IMR-90 (cell line): Measurements from ENCODE around the gene ZSWIM8. TPM values are rescaled to one million over a fixed set of nuclear protein-coding genes. Genes with fewer than 3 reads are reported as not detected.

ENCODE experiments used
- ATAC-seq: fragments of 200-7000 bp; cut with Tn5 transposase; 2 replicates; pipeline ENCODE4 v1.9.1; 2020; ENCODE audit warnings: low read depth, mild to moderate bottlenecking, moderate library complexity
- BruUV-seq: library from RNA; stranded (reverse); fragments of 400-500 nt; replicated peaks from 2 replicates; lab custom pipeline; 2021; lab: Mats Ljungman, UMichigan
- CTCF ChIA-PET: fragments of 300-600 bp; formaldehyde crosslinking; extraction: SDS; loops from one replicate; lab custom pipeline; 2021; ENCODE audit warnings: antibody characterized with exemption; lab: Yijun Ruan, JAX
- POLR2A ChIA-PET: fragments of 300-600 bp; sonication (Branson Sonifier 250); formaldehyde crosslinking; loops from one replicate; lab custom pipeline; 2022; ENCODE audit warnings: antibody characterized with exemption; ENCODE audit not compliant: unreplicated experiment; lab: Charles Lee
- DNase-seq: peaks from one replicate; pipeline ENCODE4 v3.0.0; 2013
- H2AFZ ChIP-seq: replicated peaks from 2 replicates; pipeline ENCODE3; 2013; ENCODE audit warnings: low read length, mild to moderate bottlenecking; ENCODE audit not compliant: poor library complexity
- H2AK5ac ChIP-seq: 2 replicates; pipeline ENCODE4 v1.6.1; 2013; ENCODE audit warnings: low read depth, low read length, inconsistent platforms
- H2AK9ac ChIP-seq: replicated peaks from 2 replicates; pipeline ENCODE3; 2013; ENCODE audit warnings: mild to moderate bottlenecking, low read depth, low read length, moderate library complexity; ENCODE audit not compliant: poor library complexity
- H2BK120ac ChIP-seq: 2 replicates; pipeline ENCODE4 v1.6.1; 2013; ENCODE audit warnings: low read depth, low read length, inconsistent platforms
- H2BK15ac ChIP-seq: 3 replicates; pipeline ENCODE4 v1.6.1; 2013; ENCODE audit warnings: low read depth, low read length, inconsistent platforms
- H2BK20ac ChIP-seq: 2 replicates; pipeline ENCODE4 v1.6.1; 2013; ENCODE audit warnings: low read depth, mild to moderate bottlenecking, inconsistent platforms, low read length, moderate library complexity
- H2BK5ac ChIP-seq: 2 replicates; pipeline ENCODE4 v1.6.1; 2013; ENCODE audit warnings: mild to moderate bottlenecking, low read depth, low read length, inconsistent platforms; ENCODE audit not compliant: poor library complexity, severe bottlenecking
- H3K14ac ChIP-seq: replicated peaks from 2 replicates; pipeline ENCODE4 v1.6.1; 2013; ENCODE audit warnings: low read depth, low read length, inconsistent platforms
- H3K18ac ChIP-seq: 2 replicates; pipeline ENCODE4 v1.6.1; 2013; ENCODE audit warnings: low read depth, low read length, control low read depth
- H3K23ac ChIP-seq: 2 replicates; pipeline ENCODE4 v1.6.1; 2013; ENCODE audit warnings: low read depth, low read length, inconsistent platforms
- H3K27ac ChIP-seq: 2 replicates; pipeline ENCODE4 v1.5.1; 2013; ENCODE audit warnings: mild to moderate bottlenecking, control low read depth, low read length; ENCODE audit not compliant: insufficient read depth
- H3K27me3 ChIP-seq: 2 replicates; pipeline ENCODE4 v1.6.1; 2013; ENCODE audit warnings: low read length; ENCODE audit not compliant: control insufficient read depth, insufficient read depth
- H3K36me3 ChIP-seq: 2 replicates; pipeline ENCODE4 v1.6.1; 2013; ENCODE audit warnings: low read length, mixed read lengths; ENCODE audit not compliant: control insufficient read depth, insufficient read depth
- H3K4ac ChIP-seq: 2 replicates; pipeline ENCODE4 v1.6.1; 2013; ENCODE audit warnings: low read depth, low read length, inconsistent platforms
- H3K4me1 ChIP-seq: 2 replicates; pipeline ENCODE4 v1.6.1; 2013; ENCODE audit warnings: low read length, mixed read lengths; ENCODE audit not compliant: control insufficient read depth, insufficient read depth
- H3K4me2 ChIP-seq: 2 replicates; pipeline ENCODE4 v1.6.1; 2013; ENCODE audit warnings: low read depth, mild to moderate bottlenecking, control low read depth, low read length, moderate library complexity
- H3K4me3 ChIP-seq: 2 replicates; pipeline ENCODE4 v1.5.1; 2013; ENCODE audit warnings: low read depth, mild to moderate bottlenecking, control low read depth, low read length, moderate library complexity; ENCODE audit not compliant: insufficient read depth
- H3K56ac ChIP-seq: 2 replicates; pipeline ENCODE4 v1.6.1; 2013; ENCODE audit warnings: low read length, inconsistent platforms; ENCODE audit not compliant: insufficient read depth; ENCODE audit errors: extremely low read depth
- H3K79me1 ChIP-seq, 2 experiments: 2 replicates each; pipeline ENCODE4 v1.6.1; 2013; ENCODE audit warnings: low read length in 2 of 2, inconsistent platforms in 1 of 2, low read depth in 1 of 2
- H3K9ac ChIP-seq: 2 replicates; pipeline ENCODE4 v1.6.1; 2013; ENCODE audit warnings: low read depth, low read length, control low read depth
- H3K9me1 ChIP-seq: 2 replicates; pipeline ENCODE4 v1.6.1; 2013; ENCODE audit warnings: low read length, inconsistent platforms; ENCODE audit not compliant: insufficient read depth
- H3K9me3 ChIP-seq: 2 replicates; pipeline ENCODE4 v1.6.1; 2013; ENCODE audit warnings: low read length; ENCODE audit not compliant: control insufficient read depth, insufficient read depth
- H4K20me1 ChIP-seq: 2 replicates; pipeline ENCODE4 v1.6.1; 2013; ENCODE audit warnings: low read length, inconsistent platforms; ENCODE audit not compliant: insufficient read depth
- H4K5ac ChIP-seq: 2 replicates; pipeline ENCODE4 v1.6.1; 2013; ENCODE audit warnings: mild to moderate bottlenecking, low read depth, low read length, control low read depth
- H4K8ac ChIP-seq, 2 experiments: 2 replicates each; pipeline ENCODE4 v1.6.1; 2013; ENCODE audit warnings: low read depth in 2 of 2, low read length in 2 of 2, control low read depth in 1 of 2, inconsistent platforms in 1 of 2
- H4K91ac ChIP-seq: 2 replicates; pipeline ENCODE4 v1.6.1; 2013; ENCODE audit warnings: low read depth, low read length, inconsistent platforms; ENCODE audit not compliant: insufficient read depth
- CHD1 ChIP-seq: IDR thresholded peaks from 2 replicates; pipeline ENCODE4 v1.6.1; 2012; ENCODE audit warnings: low read depth, low read length, improper control_type of control experiment
- RAD21 ChIP-seq: IDR thresholded peaks from 2 replicates; pipeline ENCODE4 v1.6.1; 2012; ENCODE audit warnings: low read length, improper control_type of control experiment
- RCOR1 ChIP-seq: IDR thresholded peaks from 2 replicates; pipeline ENCODE4 v1.6.1; 2012; ENCODE audit warnings: mild to moderate bottlenecking, low read length, improper control_type of control experiment; ENCODE audit not compliant: insufficient replicate concordance
- RFX5 ChIP-seq: IDR thresholded peaks from 2 replicates; pipeline ENCODE4 v1.8.0; 2012; ENCODE audit warnings: low read depth, mild to moderate bottlenecking, low read length, moderate library complexity
- SMC3 ChIP-seq: fragments of 150-350 bp; IDR thresholded peaks from 2 replicates; pipeline ENCODE4 v1.6.1; 2016; ENCODE audit warnings: low read depth, mild to moderate bottlenecking, antibody characterized with exemption, low read length, moderate library complexity
- WGBS, 2 experiments: methylation state at CpG; one replicate each; pipeline versions ENCODE4 v1.1.5 to v1.1.7; 2013; ENCODE audit warnings: missing lambda C conversion rate in 2 of 2; ENCODE audit not compliant: insufficient read length in 1 of 2; ENCODE audit errors: extremely low coverage in 2 of 2; 5-methylcytosine and 5-hydroxymethylcytosine counted together
- dilution Hi-C: fragments of 300-500 bp; cut with HindIII; formaldehyde crosslinking; loops from one replicate; pipeline ENCODE4 v1.14.3; 2018; ENCODE audit warnings: low sequenced_read_pairs; ENCODE audit not compliant: unreplicated experiment
- in situ Hi-C: fragments of 300-500 bp; cut with MboI; formaldehyde crosslinking; loops from 3 replicates; pipeline ENCODE4 v1.14.3; 2019; ENCODE audit warnings: low sequenced_read_pairs, inconsistent platforms, mixed read lengths
- intact Hi-C: fragments of 100-400 bp; cut with micrococcal nuclease; formaldehyde crosslinking; loops from 2 replicates; pipeline ENCODE4 v1.10.0; 2022
- polyA plus RNA-seq, 3 experiments: library from polyadenylated mRNA; depleted of rRNA; stranded (reverse); fragments of >200 nt; gene quantifications; 2 replicates each; pipeline ENCODE4 v1.2.3, GENCODE V29; 2012; ENCODE audit warnings: low replicate concordance in 1 of 3
- total RNA-seq: library from RNA; depleted of rRNA; stranded (reverse); fragments of >200 nt; gene quantifications from 2 replicates; pipeline ENCODE4 v1.2.3, GENCODE V29; 2012
- TF ChIP-seq, protein P1 (sequence below): fragments of 150-350 bp; IDR thresholded peaks from 2 replicates; pipeline ENCODE4 v1.6.1; 2016; ENCODE audit warnings: low read depth, mild to moderate bottlenecking, low read length, moderate library complexity, borderline replicate concordance

The ZSWIM8 gene
- total and polyA plus RNA-seq, 2 of the 4 experiments (the other 2 are of a cell fraction) = 16.8 to 103 TPM

DNA sequence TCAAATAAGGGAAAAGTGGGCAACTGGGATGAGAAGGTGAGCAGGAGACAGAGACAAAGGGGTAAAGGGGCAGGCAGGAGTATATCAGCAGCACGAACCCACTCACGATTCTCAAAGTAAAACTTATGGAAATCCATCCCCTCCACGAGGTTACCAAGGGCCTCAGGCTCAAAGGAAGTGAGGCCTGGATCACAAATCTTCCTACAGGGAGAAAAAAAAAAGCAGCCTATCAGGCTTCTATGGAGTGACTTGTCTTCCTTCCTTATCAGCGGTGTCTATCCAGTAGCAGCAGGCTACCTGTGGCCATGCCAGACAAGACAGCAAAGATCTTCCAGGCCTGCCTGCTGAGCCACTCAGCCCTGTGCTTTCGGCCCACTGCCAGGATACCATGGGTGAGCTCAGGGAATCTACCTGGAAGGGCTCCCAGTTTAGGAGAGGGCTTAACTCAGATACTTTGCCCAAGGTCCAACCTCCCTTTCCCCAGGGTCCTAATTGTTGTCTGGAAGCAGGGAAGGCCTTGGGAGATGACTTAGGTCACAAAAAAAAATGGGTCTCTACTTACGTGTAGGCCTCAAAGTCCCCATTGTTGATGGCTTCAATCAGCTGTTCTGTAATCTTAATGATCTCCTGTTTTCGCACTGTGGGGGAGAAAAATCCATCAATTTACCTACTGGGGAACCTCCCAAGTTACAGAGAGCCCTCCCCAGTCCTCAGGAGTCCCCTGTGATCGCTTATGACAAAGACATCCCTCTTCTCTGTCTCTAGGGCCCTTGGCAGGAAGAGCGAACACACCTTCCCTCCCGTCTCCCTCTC lies 31.7 kb downstream of the ZSWIM8 start:
- Histone ChIP-seq H4K5ac (peak overlapping the region; percentile 89), H2AK9ac (peak overlapping the region; percentile 35), H4K20me1 (no peaks in the 10 kb centered on the region), H3K14ac (peak overlapping the region; percentile 94), H2BK20ac (peak overlapping the region; percentile 82; the same call in 1 of the 2 replicates), H2BK15ac (peak overlapping the region; percentile 95; the same call in 2 of the 3 replicates), H3K4me3 (no peak overlapping the region), H4K8ac (peak overlapping the region; percentile 49 to 82; a peak in 3 of 4 replicates), H2AK5ac (peak overlapping the region; percentile 94), H3K4ac (peak overlapping the region; percentile 84), H2BK120ac (peak overlapping the region; percentile 89), H3K79me1 (peaks cover 0 to 9% of the 10 kb centered on the region in 2 experiments; a peak in 1 of 4 replicates), H3K36me3 (peaks cover 29% of the 10 kb centered on the region), H3K23ac (peak overlapping the region; percentile 28; the same call in 1 of the 2 replicates), H2BK5ac (peak overlapping the region; percentile 61), H3K9me3 (no peaks in the 10 kb centered on the region), H3K9ac (no peak overlapping the region), H3K27me3 (no peaks in the 10 kb centered on the region), H3K4me2 (no peak overlapping the region), H3K27ac (peak overlapping the region; percentile 88), H3K18ac (peak overlapping the region; percentile 83), H3K4me1 (peaks cover 10% of the 10 kb centered on the region), H2AFZ (peak overlapping the region; percentile 68), H3K56ac (peak overlapping the region; percentile 71), H4K91ac (peak overlapping the region; percentile 95), H3K9me1 (peaks cover 10% of the 10 kb centered on the region; the same call in 1 of the 2 replicates)
- no peak for DNase-seq
- no peak for ATAC-seq
- dilution Hi-C loops (no loop called here), intact Hi-C loops (no loop called here), in situ Hi-C loops (no loop called here)
- POLR2A ChIA-PET = interaction anchor here (0.5 kb wide), 1 partner anchor 234 kb away, joined by 17 read pairs; no protein-coding TSS in a partner anchor
- WGBS, 2 experiments = no CpG with 5 or more reads among the region's 10 CpGs
- CTCF ChIA-PET = no interaction called here
- TF ChIP-seq RAD21 = no peak
- TF ChIP-seq RCOR1 = no peak
- no peak for TF ChIP-seq RFX5
- TF ChIP-seq CHD1 = no peak
- TF ChIP-seq, protein P1, sequence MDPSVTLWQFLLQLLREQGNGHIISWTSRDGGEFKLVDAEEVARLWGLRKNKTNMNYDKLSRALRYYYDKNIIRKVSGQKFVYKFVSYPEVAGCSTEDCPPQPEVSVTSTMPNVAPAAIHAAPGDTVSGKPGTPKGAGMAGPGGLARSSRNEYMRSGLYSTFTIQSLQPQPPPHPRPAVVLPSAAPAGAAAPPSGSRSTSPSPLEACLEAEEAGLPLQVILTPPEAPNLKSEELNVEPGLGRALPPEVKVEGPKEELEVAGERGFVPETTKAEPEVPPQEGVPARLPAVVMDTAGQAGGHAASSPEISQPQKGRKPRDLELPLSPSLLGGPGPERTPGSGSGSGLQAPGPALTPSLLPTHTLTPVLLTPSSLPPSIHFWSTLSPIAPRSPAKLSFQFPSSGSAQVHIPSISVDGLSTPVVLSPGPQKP = no peak
- no peak for TF ChIP-seq SMC3
- BruUV-seq = no TSS peak
